Caco-2 (cell line): ENCODE measurements around the gene NUAK1. TPM values are rescaled to one million over a fixed set of nuclear protein-coding genes. Genes with fewer than 3 reads are reported as not detected.

Experiments used
- BruUV-seq: library from RNA; stranded (reverse); fragments of 400-500 nt; replicated peaks from 2 replicates; lab custom pipeline; 2021; lab: Mats Ljungman, UMichigan
- CTCF ChIA-PET: fragments of 300-600 bp; sonication (Branson Sonifier 250); formaldehyde crosslinking; loops from one replicate; lab custom pipeline; 2022; ENCODE audit warnings: antibody characterized with exemption; lab: Charles Lee
- POLR2A ChIA-PET: fragments of 300-600 bp; sonication (Branson Sonifier 250); formaldehyde crosslinking; loops from one replicate; lab custom pipeline; 2022; ENCODE audit warnings: antibody characterized with exemption; lab: Charles Lee
- DNase-seq, 2 experiments: peaks; one replicate each; pipeline versions ENCODE4 v3.0.0 to v3.0.0-alpha.2; 2020 to 2022
- H3K27me3 ChIP-seq: replicated peaks from 2 replicates; pipeline ENCODE4 v1.6.0; 2011; ENCODE audit warnings: low read length; ENCODE audit not compliant: control insufficient read depth, insufficient read depth
- H3K36me3 ChIP-seq: 2 replicates; pipeline ENCODE4 v1.5.1; 2011; ENCODE audit warnings: low read length; ENCODE audit not compliant: control insufficient read depth, insufficient read depth
- H3K4me1 ChIP-seq: fragments of 250-450 bp; sonication (Bioruptor Pico); 2 replicates; pipeline ENCODE4 v1.5.1; 2020; ENCODE audit warnings: mild to moderate bottlenecking
- H3K4me3 ChIP-seq: 2 replicates; pipeline ENCODE4 v1.5.1; 2011; ENCODE audit warnings: low read depth, mild to moderate bottlenecking, control low read depth, low read length
- H3K9me3 ChIP-seq: fragments of 250-450 bp; sonication (Bioruptor Pico); 2 replicates; pipeline ENCODE4 v1.5.1; 2020; ENCODE audit warnings: mild to moderate bottlenecking, moderate library complexity
- H3K27ac Mint-ChIP-seq: one replicate; pipeline ENCODE4 v1.8.0; 2022; ENCODE audit warnings: mixed read lengths; ENCODE audit not compliant: unreplicated experiment
- H3K27me3 Mint-ChIP-seq: one replicate; pipeline ENCODE4 v1.8.0; 2022; ENCODE audit warnings: mixed read lengths; ENCODE audit not compliant: insufficient read depth, unreplicated experiment
- H3K36me3 Mint-ChIP-seq: one replicate; pipeline ENCODE4 v1.8.0; 2022; ENCODE audit warnings: mild to moderate bottlenecking, mixed read lengths; ENCODE audit not compliant: insufficient read depth, unreplicated experiment
- H3K4me1 Mint-ChIP-seq: one replicate; pipeline ENCODE4 v1.8.0; 2022; ENCODE audit warnings: low read depth, mixed read lengths; ENCODE audit not compliant: unreplicated experiment
- H3K4me3 Mint-ChIP-seq: one replicate; pipeline ENCODE4 v1.8.0; 2022; ENCODE audit warnings: mild to moderate bottlenecking, moderate library complexity, mixed read lengths; ENCODE audit not compliant: unreplicated experiment
- H3K9me3 Mint-ChIP-seq: one replicate; pipeline ENCODE4 v1.8.0; 2022; ENCODE audit warnings: mixed read lengths; ENCODE audit not compliant: unreplicated experiment
- CTCF ChIP-seq, 2 experiments: fragments of 200-600 bp in 1 of 2; IDR thresholded peaks; 1 replicate in 1 of 2; 2 replicates in 1 of 2; pipeline versions ENCODE4 v1.5.1 to v1.8.0; 2011 to 2022; ENCODE audit warnings: antibody characterized with exemption in 1 of 2, control low read depth in 1 of 2, inconsistent platforms in 1 of 2, low read depth in 1 of 2, low read length in 1 of 2, mild to moderate bottlenecking in 1 of 2, moderate library complexity in 1 of 2; ENCODE audit not compliant: insufficient read depth in 1 of 2, severe bottlenecking in 1 of 2, unreplicated experiment in 1 of 2
- intact Hi-C: fragments of 100-400 bp; cut with micrococcal nuclease; formaldehyde crosslinking; loops from one replicate; pipeline ENCODE4 v1.10.0; 2022; ENCODE audit not compliant: unreplicated experiment
- total RNA-seq: library from RNA; stranded (reverse); gene quantifications from 2 replicates; pipeline ENCODE4 v1.2.3, GENCODE V29; 2022

The NUAK1 gene
- total RNA-seq, 1 experiment from 2014 or later = 3.7 TPM

- ChIA-PET CTCF (no interaction called here), POLR2A (no interaction called here)
- no peak overlapping the region for H3K4me3 Mint-ChIP-seq
- H3K27me3 ChIP-seq = no peaks in the 10 kb centered on the region
- H3K36me3 Mint-ChIP-seq = no peaks in the 10 kb centered on the region
- no peaks in the 10 kb centered on the region for H3K4me1 Mint-ChIP-seq
- no peaks in the 10 kb centered on the region for H3K36me3 ChIP-seq
- no peak for TF ChIP-seq CTCF (IDR thresholded peaks at IDR 0.05; ENCODE audit: insufficient read depth in 1 of 2, low read depth in 1 of 2, low read length in 1 of 2, severe bottlenecking in 1 of 2, unreplicated experiment in 1 of 2)
- H3K9me3 Mint-ChIP-seq = no peaks in the 10 kb centered on the region
- intact Hi-C loops = no loop called here
- no peaks in the 10 kb centered on the region for H3K27me3 Mint-ChIP-seq
- H3K27ac Mint-ChIP-seq = no peak overlapping the region
- no peaks in the 10 kb centered on the region for H3K4me1 ChIP-seq
- H3K9me3 ChIP-seq = no peaks in the 10 kb centered on the region; the same call in 1 of the 2 replicates
- DNase-seq = no peak
- BruUV-seq = no TSS peak
- no peak overlapping the region for H3K4me3 ChIP-seq
These were observed 22.7 kb upstream of the NUAK1 start for GRCh38 chr12:106161491-106161890.

GRCh38 chr12:106160915-106161314 lies 22.2 kb upstream of the NUAK1 start:
- DNase-seq = no peak
- no peak overlapping the region for H3K4me3 Mint-ChIP-seq
- Histone ChIP-seq H3K36me3 (no peaks in the 10 kb centered on the region), H3K27me3 (no peaks in the 10 kb centered on the region), H3K4me1 (no peaks in the 10 kb centered on the region), H3K4me3 (no peak overlapping the region), H3K9me3 (no peaks in the 10 kb centered on the region; the same call in 1 of the 2 replicates)
- CTCF ChIA-PET = no interaction called here
- H3K27me3 Mint-ChIP-seq = no peaks in the 10 kb centered on the region
- H3K36me3 Mint-ChIP-seq = no peaks in the 10 kb centered on the region
- H3K4me1 Mint-ChIP-seq = no peaks in the 10 kb centered on the region
- intact Hi-C loops = no loop called here
- H3K27ac Mint-ChIP-seq = no peak overlapping the region
- POLR2A ChIA-PET = no interaction called here
- H3K9me3 Mint-ChIP-seq = no peaks in the 10 kb centered on the region
- no TSS peak for BruUV-seq
- TF ChIP-seq CTCF (IDR thresholded peaks at IDR 0.05; ENCODE audit: insufficient read depth in 1 of 2, low read depth in 1 of 2, low read length in 1 of 2, severe bottlenecking in 1 of 2, unreplicated experiment in 1 of 2) = no peak

GRCh38 chr12:106157802-106158201 lies 19.0 kb upstream of the NUAK1 start:
- ChIA-PET POLR2A (no interaction called here), CTCF (no interaction called here)
- no peaks in the 10 kb centered on the region for H3K4me1 Mint-ChIP-seq
- TF ChIP-seq CTCF (IDR thresholded peaks at IDR 0.05; ENCODE audit: insufficient read depth in 1 of 2, low read depth in 1 of 2, low read length in 1 of 2, severe bottlenecking in 1 of 2, unreplicated experiment in 1 of 2) = no peak
- no TSS peak for BruUV-seq
- Histone ChIP-seq H3K27me3 (no peaks in the 10 kb centered on the region), H3K4me3 (no peak overlapping the region), H3K36me3 (no peaks in the 10 kb centered on the region), H3K9me3 (no peaks in the 10 kb centered on the region; the same call in 1 of the 2 replicates), H3K4me1 (no peaks in the 10 kb centered on the region)
- H3K36me3 Mint-ChIP-seq = no peaks in the 10 kb centered on the region
- no peak overlapping the region for H3K27ac Mint-ChIP-seq
- H3K4me3 Mint-ChIP-seq = no peak overlapping the region
- no peak for DNase-seq
- no peaks in the 10 kb centered on the region for H3K27me3 Mint-ChIP-seq
- intact Hi-C loops = no loop called here
- H3K9me3 Mint-ChIP-seq = no peaks in the 10 kb centered on the region
